Osteocyte (in vitro differentiated cells): Measurements from ENCODE around the gene TMEM63A. TPM values are rescaled to one million over a fixed set of nuclear protein-coding genes. Genes with fewer than 3 reads are reported as not detected.

Source experiments
- DNase-seq: peaks from one replicate; pipeline ENCODE4 v3.0.0; 2021; ENCODE audit warnings: mixed read lengths; ENCODE audit not compliant: unreplicated experiment; ENCODE audit errors: extremely low spot score
- H3K27ac Mint-ChIP-seq: one replicate; pipeline ENCODE4 v1.8.0; 2021; ENCODE audit warnings: mild to moderate bottlenecking, mixed read lengths; ENCODE audit not compliant: unreplicated experiment
- H3K27me3 Mint-ChIP-seq: one replicate; pipeline ENCODE4 v1.8.0; 2021; ENCODE audit warnings: mixed read lengths; ENCODE audit not compliant: unreplicated experiment
- H3K36me3 Mint-ChIP-seq: one replicate; pipeline ENCODE4 v1.8.0; 2021; ENCODE audit warnings: mixed read lengths; ENCODE audit not compliant: unreplicated experiment
- H3K4me1 Mint-ChIP-seq: one replicate; pipeline ENCODE4 v1.8.0; 2021; ENCODE audit warnings: mixed read lengths; ENCODE audit not compliant: unreplicated experiment
- H3K4me3 Mint-ChIP-seq: one replicate; pipeline ENCODE4 v1.8.0; 2021; ENCODE audit warnings: mild to moderate bottlenecking, moderate library complexity, mixed read lengths; ENCODE audit not compliant: unreplicated experiment
- H3K9me3 Mint-ChIP-seq: one replicate; pipeline ENCODE4 v1.8.0; 2021; ENCODE audit warnings: mixed read lengths; ENCODE audit not compliant: unreplicated experiment
- total RNA-seq: library from RNA; stranded (reverse); gene quantifications from 2 replicates; pipeline ENCODE4 v1.2.1, GENCODE V29; 2021
- TF ChIP-seq, protein P1 (sequence below): fragments of 200-600 bp; sonication (generic); IDR thresholded peaks from 2 replicates; pipeline ENCODE4 v1.5.0; 2021; ENCODE audit warnings: antibody characterized with exemption, mild to moderate bottlenecking, moderate library complexity

TMEM63A gene
- total RNA-seq, 1 donor from 2014 or later, result 54.8 TPM

DNA sequence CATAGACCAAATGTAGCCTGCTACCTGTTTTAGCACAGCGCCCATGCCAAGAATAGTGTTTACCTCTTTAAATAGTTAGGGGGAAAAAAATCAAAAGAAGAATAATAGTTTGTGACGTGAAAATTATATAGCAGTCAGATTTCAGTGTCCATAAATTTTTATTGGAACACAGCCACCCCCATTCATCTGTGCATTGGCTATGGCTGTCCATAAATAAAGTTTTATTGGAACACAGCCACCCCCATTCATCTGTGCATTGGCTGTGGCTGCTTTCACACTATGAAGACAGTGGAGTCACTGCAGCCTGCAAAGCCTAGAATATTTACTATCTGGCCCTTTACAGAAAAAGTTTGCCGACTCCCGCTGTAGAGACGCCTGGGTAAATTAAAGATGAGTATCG, 51.3 kb downstream of the TMEM63A start:
- Mint-ChIP-seq H3K9me3 (no peaks in the 10 kb centered on the region), H3K36me3 (peaks cover 14% of the 10 kb centered on the region), H3K27me3 (no peaks in the 10 kb centered on the region), H3K27ac (no peak overlapping the region), H3K4me1 (peaks cover 13% of the 10 kb centered on the region), H3K4me3 (no peak overlapping the region)
- TF ChIP-seq, protein P1, sequence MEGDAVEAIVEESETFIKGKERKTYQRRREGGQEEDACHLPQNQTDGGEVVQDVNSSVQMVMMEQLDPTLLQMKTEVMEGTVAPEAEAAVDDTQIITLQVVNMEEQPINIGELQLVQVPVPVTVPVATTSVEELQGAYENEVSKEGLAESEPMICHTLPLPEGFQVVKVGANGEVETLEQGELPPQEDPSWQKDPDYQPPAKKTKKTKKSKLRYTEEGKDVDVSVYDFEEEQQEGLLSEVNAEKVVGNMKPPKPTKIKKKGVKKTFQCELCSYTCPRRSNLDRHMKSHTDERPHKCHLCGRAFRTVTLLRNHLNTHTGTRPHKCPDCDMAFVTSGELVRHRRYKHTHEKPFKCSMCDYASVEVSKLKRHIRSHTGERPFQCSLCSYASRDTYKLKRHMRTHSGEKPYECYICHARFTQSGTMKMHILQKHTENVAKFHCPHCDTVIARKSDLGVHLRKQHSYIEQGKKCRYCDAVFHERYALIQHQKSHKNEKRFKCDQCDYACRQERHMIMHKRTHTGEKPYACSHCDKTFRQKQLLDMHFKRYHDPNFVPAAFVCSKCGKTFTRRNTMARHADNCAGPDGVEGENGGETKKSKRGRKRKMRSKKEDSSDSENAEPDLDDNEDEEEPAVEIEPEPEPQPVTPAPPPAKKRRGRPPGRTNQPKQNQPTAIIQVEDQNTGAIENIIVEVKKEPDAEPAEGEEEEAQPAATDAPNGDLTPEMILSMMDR, result no peak
- no peak for DNase-seq

DNA sequence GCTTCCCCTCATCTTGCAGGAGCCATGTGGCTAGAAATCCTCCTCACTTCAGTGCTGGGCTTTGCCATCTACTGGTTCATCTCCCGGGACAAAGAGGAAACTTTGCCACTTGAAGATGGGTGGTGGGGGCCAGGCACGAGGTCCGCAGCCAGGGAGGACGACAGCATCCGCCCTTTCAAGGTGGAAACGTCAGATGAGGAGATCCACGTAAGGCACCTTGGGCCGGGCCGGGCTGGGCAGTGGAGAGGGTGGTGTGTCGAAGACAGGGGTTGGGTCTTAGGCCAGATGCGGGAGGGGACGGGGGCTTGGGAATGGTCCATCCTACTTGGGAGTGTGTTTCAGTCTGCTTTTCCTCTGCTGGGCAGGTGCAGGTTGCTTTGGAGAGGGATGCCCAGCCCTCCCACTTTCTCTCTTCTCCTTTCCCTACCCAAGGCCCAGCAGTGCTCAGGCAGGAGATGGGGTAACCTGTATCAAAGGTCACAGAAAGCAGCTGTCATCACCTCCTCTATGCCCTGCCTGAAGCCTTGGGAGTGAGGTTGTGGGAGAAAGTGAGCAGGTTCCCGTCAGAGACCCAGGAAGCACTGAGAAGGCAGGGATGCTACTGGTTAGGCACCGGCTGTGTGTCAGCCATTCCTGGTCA, 53.4 kb downstream of the TMEM63A start:
- peaks cover 11% of the 10 kb centered on the region for H3K36me3 Mint-ChIP-seq
- DNase-seq, result no peak
- TF ChIP-seq, protein P1, result no peak
- no peaks in the 10 kb centered on the region for H3K9me3 Mint-ChIP-seq
- no peak overlapping the region for H3K27ac Mint-ChIP-seq
- no peaks in the 10 kb centered on the region for H3K27me3 Mint-ChIP-seq
- no peaks in the 10 kb centered on the region for H3K4me1 Mint-ChIP-seq
- H3K4me3 Mint-ChIP-seq, result no peak overlapping the region

- Mint-ChIP-seq H3K36me3 (peaks cover 10% of the 10 kb centered on the region), H3K27ac (no peak overlapping the region), H3K27me3 (no peaks in the 10 kb centered on the region), H3K4me3 (no peak overlapping the region), H3K4me1 (no peaks in the 10 kb centered on the region), H3K9me3 (no peaks in the 10 kb centered on the region)
- TF ChIP-seq, protein P1, result no peak
- DNase-seq, result no peak
Measured at GRCh38 chr1:225827076-225827475, 55.1 kb downstream of the TMEM63A start.

GRCh38 chr1:225825607-225826007, 56.6 kb downstream of the TMEM63A start:
- TF ChIP-seq, protein P1, result no peak

DNA sequence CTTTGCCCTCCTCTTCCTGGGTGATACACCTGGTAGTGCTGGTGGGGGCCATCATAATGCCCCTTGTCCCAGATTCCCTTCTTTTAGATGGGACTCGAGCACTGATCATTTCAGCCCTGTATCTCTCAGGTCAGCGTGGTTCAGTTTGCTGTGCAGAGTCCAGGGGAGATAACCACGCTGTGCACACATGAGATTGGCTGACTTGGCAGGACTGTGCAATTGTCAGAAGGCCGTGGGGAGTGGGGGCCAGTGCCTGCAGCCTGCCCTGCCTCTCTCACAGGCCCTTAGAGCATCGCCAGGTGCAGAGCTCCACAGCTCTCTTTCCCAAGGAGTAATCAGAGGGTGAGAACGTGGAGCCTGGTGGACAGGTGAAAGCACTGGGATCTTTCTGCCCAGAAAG, 57.1 kb downstream of the TMEM63A start:
- H3K27me3 Mint-ChIP-seq, result no peaks in the 10 kb centered on the region
- DNase-seq, result no peak
- H3K27ac Mint-ChIP-seq, result no peak overlapping the region
- TF ChIP-seq, protein P1, result no peak
- no peak overlapping the region for H3K4me3 Mint-ChIP-seq
- H3K36me3 Mint-ChIP-seq, result peaks cover 9% of the 10 kb centered on the region
- no peaks in the 10 kb centered on the region for H3K9me3 Mint-ChIP-seq
- H3K4me1 Mint-ChIP-seq, result peaks cover 3% of the 10 kb centered on the region

More at GRCh38 chr1:225825607-225826007, 56.6 kb downstream of the TMEM63A start:
- Mint-ChIP-seq H3K4me3 (no peak overlapping the region), H3K27ac (no peak overlapping the region), H3K27me3 (no peaks in the 10 kb centered on the region), H3K4me1 (peaks cover under 1% of the 10 kb centered on the region), H3K9me3 (no peaks in the 10 kb centered on the region), H3K36me3 (peaks cover 7% of the 10 kb centered on the region)
- DNase-seq, result no peak
